NCI-H510A treated with DMSO at 0.1 percent for 48 hours (cell line): ENCODE results near the gene RNF214.
"Not testable (repeated sequence)": the region's sequence is repeated elsewhere in the genome, so short reads cannot be mapped to it uniquely, and the experiment has no call there.

ENCODE experiments used
- DNase-seq: peaks from one replicate; lab custom pipeline; 2025; lab: John Stamatoyannopoulos, UW

The RNF214 gene

DNA sequence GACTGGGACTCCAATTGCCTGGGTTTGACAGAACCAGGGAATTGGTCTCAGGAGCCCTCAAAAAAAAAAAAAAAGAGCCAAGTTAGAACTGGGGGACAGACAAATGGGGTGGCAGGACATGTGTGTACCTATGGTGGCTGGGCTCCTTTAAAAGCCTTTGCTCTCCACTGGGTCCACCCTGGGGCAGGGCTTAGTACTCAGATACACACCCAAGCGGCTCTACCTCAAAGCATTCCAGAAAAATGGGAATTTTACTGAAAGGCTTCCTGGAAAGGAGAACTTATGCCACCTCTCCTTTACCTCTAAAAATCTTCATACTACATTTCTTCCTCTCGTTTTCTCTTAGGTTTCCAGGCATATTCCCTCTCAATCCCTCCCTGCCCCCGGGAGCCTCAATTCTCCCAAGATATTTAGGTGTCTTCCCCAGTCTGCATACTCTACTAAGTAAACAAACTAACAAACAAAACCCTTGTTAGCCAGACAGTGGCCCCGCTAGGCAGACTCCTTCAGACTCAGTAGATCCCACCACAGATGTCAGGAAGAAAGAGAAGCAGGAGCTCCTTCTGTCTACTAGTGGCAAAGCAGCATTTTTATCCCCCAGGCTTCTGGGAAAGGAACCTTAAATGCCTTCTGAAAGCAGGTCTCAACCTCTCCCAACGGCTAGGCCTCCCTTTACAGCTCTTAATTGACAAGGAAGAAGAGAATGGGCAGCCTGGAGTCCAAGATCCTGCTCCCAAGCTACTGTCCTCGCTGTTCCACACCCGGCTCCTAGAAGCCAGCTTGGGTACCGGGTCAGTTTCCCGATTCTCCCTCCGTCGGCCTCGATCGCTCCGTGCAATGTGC lies 1.3 kb upstream of the RNF214 start:
- DNase-seq = peak; percentile 19

- no peak for DNase-seq
Measured at GRCh38 chr11:117231842-117232091, 704 bp upstream of the RNF214 start, which contains the start of gene PCSK7. Gene PCSK7, minus strand, starts transcription at chr11:117232073. Its CDS starts 2,229 bp downstream, at chr11:117229844.

- no peak for DNase-seq
Measured at GRCh38 chr11:117232911-117233409, 489 bp downstream of the RNF214 start.

GRCh38 chr11:117238221-117238620 lies 5.8 kb downstream of the RNF214 start:
- no peak for DNase-seq

DNA sequence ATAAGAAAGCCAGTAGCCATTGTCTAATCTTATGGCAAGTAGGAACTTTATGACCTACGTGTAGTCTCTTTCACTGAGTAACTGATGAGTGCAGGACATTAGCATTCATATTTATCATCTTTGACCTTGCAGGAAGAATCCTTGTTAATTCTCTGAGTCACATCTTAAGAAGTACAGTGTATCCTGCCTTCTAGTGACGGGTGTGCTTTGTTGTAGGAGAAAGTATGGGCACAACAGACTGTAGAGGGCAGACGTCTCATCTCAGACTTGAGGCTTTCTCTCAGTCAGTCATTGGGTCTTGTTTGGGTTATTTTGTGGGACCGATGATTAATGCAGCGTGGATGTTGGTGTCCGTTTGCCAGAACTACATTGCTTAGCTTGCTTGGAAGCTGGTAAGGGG lies 6.8 kb downstream of the RNF214 start:
- DNase-seq = no peak

GRCh38 chr11:117248341-117248740 lies 15.9 kb downstream of the RNF214 start:
- DNase-seq = no peak

GRCh38 chr11:117249571-117249970 lies 17.1 kb downstream of the RNF214 start:
- no peak for DNase-seq

- no peak for DNase-seq
Measured at GRCh38 chr11:117251506-117251905, 19.0 kb downstream of the RNF214 start.

GRCh38 chr11:117255966-117256365 lies 23.5 kb downstream of the RNF214 start:
- peak; percentile 66 for DNase-seq

DNA sequence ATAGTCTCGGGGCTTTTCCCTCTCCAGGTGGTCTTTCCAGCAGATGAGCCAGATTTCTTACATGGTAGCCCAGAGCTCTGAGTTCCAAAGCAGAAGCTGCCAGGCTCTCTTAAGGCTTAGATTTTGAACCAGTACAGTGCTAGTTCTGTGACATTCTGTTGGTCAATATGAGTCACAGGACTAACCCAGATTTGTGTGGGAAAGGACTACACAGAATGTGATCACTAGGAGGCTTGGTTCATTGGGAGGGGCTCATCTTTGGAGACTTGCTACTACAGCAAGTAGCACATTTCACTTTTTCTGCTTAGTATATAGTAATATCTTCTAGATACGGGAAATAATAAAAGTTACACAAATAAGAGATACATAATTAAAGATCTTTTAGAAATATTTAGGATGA lies 24.1 kb downstream of the RNF214 start:
- no peak for DNase-seq

DNA sequence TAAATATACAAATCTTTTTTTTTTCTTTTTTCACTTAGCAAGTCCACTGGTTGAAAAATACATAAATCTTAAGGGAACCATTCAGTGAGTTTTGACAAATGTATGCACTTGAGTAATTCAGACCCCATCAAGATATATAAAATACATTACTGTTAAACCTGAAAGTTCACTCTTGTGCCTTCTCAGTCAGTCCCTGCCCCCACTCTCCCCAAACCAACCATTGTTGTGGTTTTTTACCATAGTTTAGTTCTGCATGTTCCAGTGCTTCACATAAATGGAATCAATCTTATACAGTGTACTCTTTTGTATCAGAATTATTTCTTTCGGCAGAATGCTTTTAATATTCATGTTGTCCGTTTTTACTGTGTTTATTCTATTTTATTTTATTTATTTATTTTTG lies 26.1 kb downstream of the RNF214 start:
- DNase-seq = no peak

DNA sequence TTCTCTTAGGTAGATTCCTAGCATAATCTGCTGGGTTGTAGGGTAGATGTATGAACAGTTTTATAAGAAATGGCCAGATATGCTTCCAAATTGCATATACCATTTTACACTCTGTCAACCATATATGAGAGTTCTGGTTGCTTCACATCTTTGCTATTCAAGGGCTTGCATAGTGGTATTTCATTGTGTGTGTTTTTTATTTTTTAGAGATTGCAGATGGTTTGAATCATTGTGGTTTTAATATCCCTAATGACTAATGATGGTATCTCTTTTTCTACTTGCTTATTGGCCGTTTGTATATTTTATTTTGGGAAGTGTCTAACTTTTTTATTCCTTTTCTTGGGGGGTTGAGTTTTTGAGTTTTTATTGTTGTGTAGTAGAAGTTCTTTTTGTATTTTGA lies 26.9 kb downstream of the RNF214 start:
- DNase-seq = no peak

- DNase-seq = not testable (repeated sequence)
Measured at GRCh38 chr11:117264624-117265323, 32.3 kb downstream of the RNF214 start.

GRCh38 chr11:117265745-117266144 lies 33.3 kb downstream of the RNF214 start:
- no peak for DNase-seq

DNA sequence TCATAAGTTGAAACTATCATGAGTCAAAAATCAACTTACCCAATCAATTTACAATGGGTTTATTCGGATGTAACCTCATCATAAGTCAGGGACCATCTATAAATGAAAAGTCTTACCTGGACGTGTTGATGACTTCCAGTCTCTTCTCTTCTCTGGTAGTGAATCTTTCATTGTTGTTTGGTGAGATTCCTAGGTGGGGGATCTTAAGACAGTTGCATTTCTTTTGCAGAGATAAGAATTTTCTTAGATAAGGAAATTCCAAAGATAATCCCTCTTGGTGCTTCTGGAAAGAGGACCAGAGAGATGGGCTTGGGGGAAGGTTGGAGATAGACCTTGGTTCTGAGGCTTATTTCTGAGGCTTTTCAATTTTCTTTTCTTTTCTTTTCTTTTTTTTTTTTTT lies 37.4 kb downstream of the RNF214 start:
- DNase-seq = no peak

DNA sequence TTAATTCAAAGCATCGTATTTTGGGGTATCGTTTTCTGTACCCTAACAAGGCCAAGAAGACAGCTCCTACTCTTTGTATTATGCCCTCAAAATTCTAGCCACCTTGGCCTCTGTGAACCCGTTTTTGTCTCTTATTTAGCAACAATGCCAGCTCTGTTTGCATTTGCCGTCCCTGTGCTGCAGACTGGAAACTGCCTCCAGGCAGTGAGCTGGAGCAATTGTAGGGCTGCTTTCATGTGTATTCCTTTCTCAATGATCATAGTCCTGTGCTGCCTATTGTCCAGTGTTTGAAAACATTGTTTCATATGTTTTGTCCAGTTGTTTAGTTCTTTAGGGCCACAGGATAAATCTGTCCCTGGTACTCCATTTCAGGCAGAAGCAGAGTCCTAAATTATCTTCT lies 38.7 kb downstream of the RNF214 start:
- no peak for DNase-seq

- DNase-seq = not testable (repeated sequence)
Measured at GRCh38 chr11:117272175-117272574, 39.7 kb downstream of the RNF214 start.

DNA sequence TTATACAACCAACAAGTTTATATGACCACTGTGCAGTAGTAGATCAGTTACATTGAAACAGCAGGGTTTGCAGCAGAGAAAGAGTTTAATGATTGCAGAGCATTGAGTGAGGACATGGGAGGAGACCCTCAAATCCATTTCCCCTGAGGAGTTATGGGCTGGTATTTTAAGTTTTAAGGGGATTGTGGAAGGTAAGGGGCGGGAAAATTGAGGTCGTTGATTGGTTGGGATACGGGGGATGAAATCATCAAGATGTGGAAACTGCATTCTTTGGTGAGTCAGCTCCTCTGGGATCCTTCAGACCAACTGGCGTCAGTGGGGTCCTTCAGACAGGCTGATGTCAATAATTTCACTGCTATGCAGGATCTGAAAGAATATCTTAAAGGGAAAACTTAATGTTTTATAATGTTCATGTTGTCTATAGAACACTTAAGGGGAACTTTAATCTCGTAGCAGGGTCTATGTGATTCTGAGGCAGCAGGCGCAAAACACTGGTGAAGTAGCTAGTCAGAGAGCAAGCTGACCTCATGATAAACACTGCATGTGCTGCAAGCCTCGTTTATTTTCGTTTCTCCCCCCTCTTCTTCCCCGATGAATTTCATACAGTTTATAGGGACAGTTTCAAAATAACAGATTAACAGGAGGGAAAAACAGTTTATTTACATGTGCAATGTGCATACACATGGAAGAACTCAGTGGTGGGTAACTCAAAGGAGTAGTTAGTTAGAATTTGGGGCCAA lies 41.2 kb downstream of the RNF214 start:
- DNase-seq = no peak

DNA sequence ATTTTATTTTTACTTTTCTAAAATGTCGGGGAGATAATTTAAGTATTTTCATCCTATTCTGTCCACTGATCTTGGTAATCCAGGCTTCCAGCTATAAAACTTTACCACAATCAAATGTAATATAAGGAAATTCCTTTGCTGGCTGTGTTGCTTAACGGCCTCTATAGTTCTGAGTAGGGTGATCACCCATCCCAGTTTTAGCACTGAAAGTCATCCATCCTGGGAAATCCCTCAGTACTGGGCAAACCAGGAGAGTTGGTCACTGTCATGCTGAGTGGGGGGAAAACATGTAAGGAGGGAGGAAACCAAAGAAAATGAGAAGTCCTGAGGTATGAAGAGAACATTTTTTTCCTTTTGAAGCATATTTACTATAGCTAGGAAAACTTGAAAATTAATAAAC lies 45.9 kb downstream of the RNF214 start:
- DNase-seq = no peak

DNA sequence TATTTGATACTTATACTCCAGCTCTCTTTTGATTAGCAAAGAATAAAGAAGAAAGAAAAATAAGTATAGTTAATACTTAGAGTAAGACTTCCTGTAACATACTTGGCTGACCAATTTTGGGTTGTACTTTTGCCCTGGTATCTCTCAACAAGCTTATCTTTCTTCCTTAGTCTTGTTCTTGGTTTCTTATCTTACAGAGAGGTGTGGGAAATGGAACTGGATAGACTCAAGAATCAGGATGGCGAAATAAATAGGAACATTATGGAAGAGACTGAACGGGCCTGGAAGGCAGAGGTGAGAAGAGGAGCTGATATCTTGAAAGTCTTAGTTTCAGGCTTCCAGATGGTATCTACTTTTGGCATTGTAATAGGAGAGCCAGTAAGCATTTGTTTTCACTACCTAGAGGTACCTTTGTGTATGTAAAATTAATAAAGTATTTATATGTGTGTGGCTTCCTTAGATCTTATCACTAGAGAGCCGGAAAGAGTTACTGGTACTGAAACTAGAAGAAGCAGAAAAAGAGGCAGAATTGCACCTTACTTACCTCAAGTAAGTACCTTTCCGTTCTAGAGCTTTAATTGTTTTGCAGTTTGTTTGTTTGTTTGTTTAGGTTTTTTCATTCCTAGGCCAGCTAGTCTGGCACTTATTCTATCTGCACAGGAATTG lies 47.4 kb downstream of the RNF214 start:
- DNase-seq = no peak

DNA sequence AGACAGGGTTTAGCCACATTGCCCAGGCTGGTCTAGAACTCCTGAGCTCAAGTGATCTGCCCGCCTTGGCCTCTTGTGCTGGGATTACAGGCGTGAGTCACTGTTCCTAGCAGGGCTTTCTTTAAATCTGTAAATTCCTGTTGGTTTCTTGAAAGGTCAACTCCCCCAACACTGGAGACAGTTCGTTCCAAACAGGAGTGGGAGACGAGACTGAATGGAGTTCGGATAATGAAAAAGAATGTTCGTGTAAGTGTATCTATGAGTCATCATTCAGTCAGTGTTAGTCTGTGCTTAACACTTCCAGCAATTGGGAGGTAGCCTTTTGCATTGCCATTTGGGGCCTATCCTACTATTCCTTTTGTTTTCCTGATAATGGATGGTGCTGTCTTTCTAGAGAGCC lies 48.7 kb downstream of the RNF214 start:
- DNase-seq = no peak

GRCh38 chr11:117281869-117282268 lies 49.4 kb downstream of the RNF214 start:
- DNase-seq = no peak
